Measurements from ENCODE around the gene IMPG1. TPM values are rescaled to one million over a fixed set of nuclear protein-coding genes. Genes with fewer than 3 reads are reported as not detected.

The IMPG1 gene
- total and polyA plus RNA-seq, 10 of the 15 experiments (the other 5 are each of a cell fraction or from before 2014, with no cell fraction given), result not detected

GRCh38 chr6:75876152-75876551 lies 196.3 kb downstream of the IMPG1 start (continued):
- TF ChIP-seq CUX1 (IDR thresholded peaks at IDR 0.05; ENCODE audit: insufficient replicate concordance, low read depth, low read length), result no peak

GRCh38 chr6:75874224-75874623 lies 198.2 kb downstream of the IMPG1 start:
- no peaks in the 10 kb centered on the region for H4K20me1 ChIP-seq (ENCODE audit: control insufficient read depth, insufficient read depth)
- no peaks in the 10 kb centered on the region for H3K9me3 ChIP-seq (replicated peaks; ENCODE audit: control insufficient read depth, insufficient read depth, low read length)
- H3K4me3 ChIP-seq, result no peak overlapping the region
- no peaks in the 10 kb centered on the region for H3K27me3 ChIP-seq (replicated peaks in 1 of 2; ENCODE audit: control insufficient read depth in 2 of 2, insufficient read depth in 2 of 2, low read length in 1 of 2)
- no peaks in the 10 kb centered on the region for H3K79me2 ChIP-seq (ENCODE audit: control insufficient read depth, insufficient read depth, low read length)
- ChIA-PET RAD21 (ENCODE audit: unreplicated experiment) (no interaction called here), SMC1A (ENCODE audit: uncharacterized antibody, unreplicated experiment) (interaction anchor here (0.9 to 3.0 kb wide), 3 partner anchors 12 to 123 kb away, joined by 3 to 13 read pairs (median 5); no protein-coding TSS in a partner anchor), CTCF (interaction anchor here (10.9 kb wide), 1 partner anchor 18 kb away, joined by 157 read pairs; no protein-coding TSS in a partner anchor), POLR2A (interaction anchor here (0.6 kb wide), 1 partner anchor 20 kb away, joined by 4 read pairs; no protein-coding TSS in a partner anchor)
- in situ Hi-C loops (cut with MboI), result no loop called here
- no peak overlapping the region for H3K4me2 ChIP-seq (ENCODE audit: control insufficient read depth, insufficient read depth)
- 97% methylated on average over 2 of the region's 2 CpGs for WGBS (ENCODE audit: insufficient coverage, insufficient replicate concordance, low lambda C conversion rate, missing lambda C conversion rate)
- DNase-seq (ENCODE audit: low read depth, low spot score), result no peak
- FAIRE-seq, result no peak
- peaks cover 0 to 2% of the 10 kb centered on the region in 2 experiments; a peak in 1 of 4 replicates for H3K36me3 ChIP-seq (ENCODE audit: control insufficient read depth in 2 of 2, insufficient read depth in 2 of 2, low read length in 1 of 2)
- no TSS peak for BruUV-seq (replicated peaks)
- H3K27ac ChIP-seq (ENCODE audit: control insufficient read depth, insufficient read depth), result no peak overlapping the region
- no peak overlapping the region for H2AFZ ChIP-seq (ENCODE audit: control insufficient read depth, low read depth, low read length)
- TF ChIP-seq NBN (IDR thresholded peaks at IDR 0.05) (no peak), POLR2A (IDR thresholded peaks at IDR 0.05; ENCODE audit: low read depth, low read length) (no peak)
- intact Hi-C loops (cut with micrococcal nuclease; ENCODE audit: unreplicated experiment), result no loop called here
- H3K4me1 ChIP-seq (ENCODE audit: control insufficient read depth, insufficient read depth, low read length), result no peaks in the 10 kb centered on the region
- H3K9ac ChIP-seq (ENCODE audit: control insufficient read depth, insufficient read depth, low read length), result no peak overlapping the region
- ATAC-seq, result no peak

Small RNA genes within 50 kb of the gene (small RNA-seq; reads per million reads assigned to genes)
- gene RF00019, result not detected
- not detected for gene RNU6-248P

All from GM12878 (cell line).